GM12873 (cell line): Measurements from ENCODE around the gene ADGRL3.

Experiments
- TF ChIP-seq, protein P1 (sequence below): IDR thresholded peaks from 2 replicates; pipeline ENCODE4 v1.5.1; 2012; ENCODE audit warnings: low read depth, mild to moderate bottlenecking, moderate library complexity, low read length, control low read depth; ENCODE audit not compliant: insufficient read depth; ENCODE audit errors: missing control alignments

The ADGRL3 gene

DNA sequence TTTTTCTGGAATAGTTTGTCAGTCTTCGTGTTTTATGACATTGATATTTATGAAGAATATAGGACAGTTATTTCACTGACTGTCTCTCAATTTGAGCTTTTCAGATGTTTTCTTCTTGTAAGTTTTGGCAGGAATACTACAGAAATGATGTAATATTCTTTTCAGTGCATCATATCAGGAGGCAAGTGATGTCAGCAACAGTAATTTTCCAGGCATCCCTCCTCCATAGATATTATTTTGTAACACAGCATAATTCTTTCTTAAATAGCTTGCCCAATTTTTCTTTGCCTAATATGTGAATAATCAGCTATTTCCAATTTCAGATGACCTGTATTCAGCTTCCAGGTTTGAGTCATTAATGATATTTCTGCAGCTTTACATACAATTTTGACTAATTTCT lies 211.1 kb downstream of the ADGRL3 start:
- TF ChIP-seq, protein P1, sequence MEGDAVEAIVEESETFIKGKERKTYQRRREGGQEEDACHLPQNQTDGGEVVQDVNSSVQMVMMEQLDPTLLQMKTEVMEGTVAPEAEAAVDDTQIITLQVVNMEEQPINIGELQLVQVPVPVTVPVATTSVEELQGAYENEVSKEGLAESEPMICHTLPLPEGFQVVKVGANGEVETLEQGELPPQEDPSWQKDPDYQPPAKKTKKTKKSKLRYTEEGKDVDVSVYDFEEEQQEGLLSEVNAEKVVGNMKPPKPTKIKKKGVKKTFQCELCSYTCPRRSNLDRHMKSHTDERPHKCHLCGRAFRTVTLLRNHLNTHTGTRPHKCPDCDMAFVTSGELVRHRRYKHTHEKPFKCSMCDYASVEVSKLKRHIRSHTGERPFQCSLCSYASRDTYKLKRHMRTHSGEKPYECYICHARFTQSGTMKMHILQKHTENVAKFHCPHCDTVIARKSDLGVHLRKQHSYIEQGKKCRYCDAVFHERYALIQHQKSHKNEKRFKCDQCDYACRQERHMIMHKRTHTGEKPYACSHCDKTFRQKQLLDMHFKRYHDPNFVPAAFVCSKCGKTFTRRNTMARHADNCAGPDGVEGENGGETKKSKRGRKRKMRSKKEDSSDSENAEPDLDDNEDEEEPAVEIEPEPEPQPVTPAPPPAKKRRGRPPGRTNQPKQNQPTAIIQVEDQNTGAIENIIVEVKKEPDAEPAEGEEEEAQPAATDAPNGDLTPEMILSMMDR = no peak

DNA sequence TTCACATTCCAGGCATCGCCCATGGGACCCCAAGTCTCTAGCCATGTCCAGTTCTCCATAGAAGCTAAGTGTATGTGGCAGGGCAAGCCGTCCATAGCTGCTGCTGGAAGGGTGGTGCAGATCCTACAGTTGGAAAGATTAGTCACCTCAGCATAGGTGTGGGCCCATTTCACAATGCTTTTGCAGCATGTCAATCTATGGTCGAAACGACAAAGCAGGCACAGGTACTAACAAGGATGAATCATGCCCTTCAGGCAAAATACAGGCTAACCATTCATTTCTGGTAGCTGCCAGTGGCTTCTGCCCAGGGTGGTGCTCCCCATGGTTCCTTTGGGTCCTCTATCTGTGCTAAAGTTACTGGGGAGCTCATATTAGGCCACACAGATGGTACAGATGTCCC lies 225.2 kb downstream of the ADGRL3 start:
- TF ChIP-seq, protein P1 = no peak

DNA sequence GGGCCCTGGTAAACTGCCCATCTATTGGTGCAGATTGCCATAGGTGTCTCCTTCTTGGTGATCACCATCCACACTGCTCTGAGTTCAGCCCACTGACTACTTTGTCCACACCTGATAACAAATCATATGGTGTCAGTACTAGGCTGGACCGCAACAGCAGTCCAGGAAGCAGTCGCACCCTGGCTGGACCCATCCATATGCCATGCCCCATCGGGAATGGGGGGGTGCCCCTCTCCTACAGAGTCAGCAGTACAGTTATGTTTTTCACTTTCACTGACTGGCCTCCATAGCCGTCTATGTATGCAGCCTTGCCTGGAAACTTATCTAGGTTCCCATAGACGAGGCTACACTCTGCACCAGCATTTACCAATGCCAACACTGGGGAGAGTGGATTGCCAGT lies 226.1 kb downstream of the ADGRL3 start:
- TF ChIP-seq, protein P1 = no peak

DNA sequence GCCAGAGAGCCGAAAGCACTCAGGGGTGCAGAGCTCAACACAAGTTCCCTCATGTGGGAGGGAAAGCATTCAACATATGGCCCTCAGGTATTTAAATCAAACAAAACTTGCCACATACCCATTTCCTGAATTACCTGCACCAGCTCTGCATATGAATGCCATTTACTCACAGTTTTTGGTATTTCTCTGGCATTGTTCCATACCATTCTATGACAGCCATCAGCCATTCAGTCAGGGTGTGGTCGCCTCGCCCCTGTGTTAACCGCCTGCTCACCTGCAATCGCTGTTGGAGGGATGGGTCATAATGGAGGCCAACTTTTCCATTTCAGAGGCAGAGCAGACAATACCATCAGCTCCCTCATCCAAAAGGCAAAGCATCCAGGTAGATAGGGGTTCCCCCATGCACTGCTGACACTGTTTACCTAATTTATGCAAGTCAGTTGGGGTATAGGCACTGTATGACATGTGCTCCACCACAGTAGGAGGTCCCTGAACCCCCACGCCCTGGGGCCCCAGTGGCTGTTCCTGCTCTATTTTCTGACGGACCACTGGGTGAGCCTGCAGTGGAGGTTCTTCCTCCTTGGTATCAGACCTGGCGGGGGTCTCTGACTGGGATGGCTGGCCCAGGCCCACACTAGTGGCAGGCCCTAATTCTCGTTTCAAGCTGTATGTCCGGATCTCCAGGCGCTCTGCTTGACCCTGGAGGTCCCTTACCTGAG lies 227.1 kb downstream of the ADGRL3 start:
- TF ChIP-seq, protein P1 = no peak

DNA sequence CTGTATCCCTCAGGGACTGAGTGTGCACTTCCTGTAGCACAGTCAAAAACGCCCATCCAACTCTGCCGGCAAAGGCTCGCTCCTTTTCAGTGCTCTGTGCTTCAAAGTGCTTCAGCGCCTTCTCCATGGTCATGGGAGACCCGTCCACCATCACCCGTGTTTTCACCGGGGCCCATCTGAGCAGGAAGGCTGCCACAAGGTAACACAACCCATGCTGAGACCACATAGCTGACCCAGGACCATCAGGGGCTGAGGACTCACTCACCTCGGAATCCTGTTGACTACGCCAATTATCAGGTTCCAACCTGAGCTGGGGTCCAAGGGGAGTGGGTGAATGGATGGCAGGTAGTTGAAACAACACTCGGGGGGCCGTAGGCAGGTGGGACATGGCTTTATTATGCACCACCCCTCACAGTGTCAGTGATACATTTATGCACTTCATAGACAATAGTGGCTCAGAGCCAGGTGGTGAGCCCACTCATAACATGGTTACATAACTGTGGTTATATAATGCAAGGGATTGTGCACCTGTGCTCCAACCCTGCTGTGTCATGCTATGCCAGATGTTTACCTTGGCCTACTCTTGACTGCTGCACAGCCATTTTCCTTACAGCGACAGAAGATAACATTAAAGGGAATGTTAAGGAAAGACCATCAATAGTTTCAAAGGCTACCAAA lies 227.8 kb downstream of the ADGRL3 start:
- TF ChIP-seq, protein P1 = no peak

DNA sequence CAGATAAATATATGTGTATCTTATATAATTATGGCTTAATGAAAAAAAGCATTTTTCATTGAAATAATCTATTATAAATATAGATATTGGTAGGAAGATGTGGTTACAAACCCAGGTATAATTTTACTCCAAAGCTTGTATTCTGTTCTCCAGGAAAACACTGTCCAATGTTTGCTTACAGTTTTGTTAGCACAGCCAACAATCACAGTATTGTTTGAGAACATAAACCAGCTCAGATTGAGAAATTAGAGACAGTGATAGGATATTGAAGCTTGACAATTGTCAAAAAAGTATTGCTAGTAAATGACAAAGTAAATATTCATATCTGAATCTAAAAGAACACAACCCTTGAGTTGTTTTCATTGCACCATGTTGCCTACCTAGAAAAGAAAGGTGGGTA lies 228.8 kb downstream of the ADGRL3 start:
- TF ChIP-seq, protein P1 = no peak

DNA sequence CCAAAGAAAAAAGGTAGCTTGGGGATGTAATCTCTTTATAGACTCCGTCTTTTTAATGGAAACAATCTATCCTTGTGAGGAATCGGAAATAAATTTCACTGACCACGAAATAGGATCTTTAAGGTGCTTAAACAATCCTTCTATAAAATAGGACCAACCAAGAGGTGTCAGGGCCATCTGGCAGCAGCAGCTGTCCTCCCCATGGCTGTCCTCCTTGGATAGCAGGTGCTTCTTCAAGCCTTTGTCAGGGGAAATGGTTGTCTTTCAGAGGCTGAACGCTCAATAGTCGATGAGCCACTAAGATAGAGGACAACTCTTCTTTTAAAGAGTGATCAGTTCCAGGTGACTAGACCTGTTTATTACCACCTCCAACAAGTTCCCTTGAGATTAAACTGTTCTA lies 231.0 kb downstream of the ADGRL3 start:
- TF ChIP-seq, protein P1 = no peak
